ENCODE results near the gene CDC34.
A peak's percentile ranks its signal among the peaks of the same experiment; 100 is the strongest.

Gene CDC34

DNA sequence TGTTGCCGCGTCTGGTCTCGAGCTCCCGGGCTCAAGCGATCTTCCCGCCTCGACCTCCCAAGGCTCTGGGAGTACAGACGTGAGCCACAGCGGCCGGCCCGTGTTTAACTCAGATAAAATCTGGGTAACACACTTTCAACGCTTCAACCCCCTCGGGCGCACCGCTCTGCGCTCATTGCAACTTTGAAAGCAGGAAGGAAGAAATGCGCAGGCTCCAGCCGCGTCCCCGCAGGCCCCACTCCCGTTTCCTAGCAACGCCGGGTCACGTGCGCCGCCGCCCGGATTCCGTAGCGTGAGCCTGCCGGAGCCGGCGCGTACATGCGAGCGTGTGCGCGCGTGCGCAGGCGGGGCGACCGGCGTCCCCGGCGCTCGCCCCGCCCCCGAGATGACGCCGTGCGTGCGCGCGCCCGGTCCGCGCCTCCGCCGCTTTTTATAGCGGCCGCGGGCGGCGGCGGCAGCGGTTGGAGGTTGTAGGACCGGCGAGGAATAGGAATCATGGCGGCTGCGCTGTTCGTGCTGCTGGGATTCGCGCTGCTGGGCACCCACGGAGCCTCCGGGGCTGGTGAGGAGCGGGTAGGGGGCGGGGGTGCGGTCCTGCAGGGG lies 40.7 kb downstream of the CDC34 start, which contains the start of gene BSG:
Gene BSG (plus strand): TSS at position 457 of the 603 bp plus-strand sequence. CDS start 39 bp downstream, at position 496.
- peak within 1 kb of the TSS; percentile 85 for H2BK15ac ChIP-seq (ENCODE audit: low read depth, poor library complexity, severe bottlenecking)
- H2AFZ ChIP-seq (ENCODE audit: low read depth, low read length), result peak within 1 kb of the TSS; percentile 46
- H2BK120ac ChIP-seq (ENCODE audit: low read depth, low read length), result peak within 1 kb of the TSS; percentile 93
- H3K27ac ChIP-seq (ENCODE audit: low read length, poor library complexity, severe bottlenecking), result peak within 1 kb of the TSS; percentile 98
- peak within 1 kb of the TSS; percentile 79 to 89 for H3K14ac ChIP-seq (ENCODE audit: low read length in 2 of 2)
- no peaks in the 10 kb centered on the region for H3K79me1 ChIP-seq (replicated peaks; ENCODE audit: low read length, poor library complexity, severe bottlenecking)
- H3K18ac ChIP-seq (ENCODE audit: low read depth in 1 of 2, low read length in 2 of 2), result peak within 1 kb of the TSS; percentile 94
- peaks cover 38% of the 10 kb centered on the region for H3K4me1 ChIP-seq (ENCODE audit: control insufficient read depth, insufficient read depth, low read depth, low read length)
- H3K23ac ChIP-seq (ENCODE audit: low read length in 2 of 2), result peak within 1 kb of the TSS; percentile 24 to 63
- H3K4ac ChIP-seq (ENCODE audit: low read depth in 1 of 2, low read length in 2 of 2), result peak within 1 kb of the TSS; percentile 80 to 98
- H2AK5ac ChIP-seq (ENCODE audit: low read length, severe bottlenecking), result peak within 1 kb of the TSS; percentile 76
- H3K4me3 ChIP-seq (ENCODE audit: insufficient read depth in 1 of 2, low read depth in 1 of 2, low read length in 2 of 2), result peak within 1 kb of the TSS; percentile 95
- peak within 1 kb of the TSS; percentile 88 for H4K8ac ChIP-seq (ENCODE audit: low read length)
- under 1% methylated on average over 60 of the region's 79 CpGs for WGBS
- H4K91ac ChIP-seq (ENCODE audit: low read length), result peak within 1 kb of the TSS; percentile 85
- peak within 1 kb of the TSS in 1 of 2 experiments; percentile 96 for H2BK12ac ChIP-seq (ENCODE audit: low read length in 2 of 2)
- no peaks in the 10 kb centered on the region for H3K27me3 ChIP-seq (ENCODE audit: control insufficient read depth in 1 of 2, insufficient read depth in 1 of 2, low read length in 2 of 2)
- peak within 1 kb of the TSS; percentile 87 for H2BK5ac ChIP-seq (ENCODE audit: low read depth, low read length, poor library complexity, severe bottlenecking)
- H3K9ac ChIP-seq (ENCODE audit: low read length), result peak within 1 kb of the TSS; percentile 95
- DNase-seq, result peak; percentile 97
- peaks cover 0 to 7% of the 10 kb centered on the region in 2 experiments for H3K36me3 ChIP-seq (ENCODE audit: control insufficient read depth in 1 of 2, insufficient read depth in 2 of 2, low read depth in 1 of 2, low read length in 2 of 2)
- no peaks in the 10 kb centered on the region for H3K9me3 ChIP-seq (ENCODE audit: control insufficient read depth, low read length)
- H3K4me2 ChIP-seq (ENCODE audit: low read length, poor library complexity, severe bottlenecking), result peak within 1 kb of the TSS; percentile 95

DNA sequence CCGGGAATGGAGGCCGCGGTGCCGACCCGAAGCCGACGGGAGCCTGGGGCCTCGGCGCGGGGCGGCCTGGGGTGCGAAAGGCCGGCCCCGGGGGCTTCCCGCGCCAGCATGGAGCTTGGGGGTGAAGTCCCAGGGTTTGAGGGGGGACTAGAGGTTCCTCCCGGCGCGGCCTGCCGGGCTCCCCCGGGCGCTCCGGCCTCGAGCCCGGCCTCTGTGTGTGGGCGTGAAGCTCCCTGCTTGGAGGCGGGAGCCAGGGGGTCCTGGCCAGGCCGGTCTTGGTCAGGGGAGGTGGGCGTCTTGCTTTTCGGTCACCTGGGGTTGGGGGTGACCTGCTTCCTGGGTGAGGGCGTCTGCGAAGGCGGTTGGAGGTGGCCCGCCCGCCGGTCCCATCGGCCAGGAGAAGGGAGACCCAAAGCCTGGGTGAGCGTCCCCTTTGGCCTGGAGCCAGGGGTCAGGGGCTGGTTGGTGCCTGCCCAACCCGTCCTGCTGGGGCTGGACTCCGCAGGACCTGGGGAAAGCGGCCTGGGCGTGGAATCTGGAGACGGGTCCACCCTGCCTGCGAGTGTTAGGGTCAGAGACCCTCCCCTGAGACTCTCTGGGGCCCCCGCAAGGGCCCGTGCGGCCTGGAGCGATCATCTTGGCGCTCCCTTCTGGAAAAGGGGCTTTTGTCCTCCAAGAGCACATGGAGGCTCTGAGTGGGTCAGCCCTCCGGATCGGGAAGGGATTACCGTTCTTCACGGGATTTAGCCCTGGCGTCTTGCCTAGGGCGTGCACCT lies 41.4 kb downstream of the CDC34 start:
- Histone ChIP-seq H2AK5ac (ENCODE audit: low read length, severe bottlenecking) (peak overlapping the region; percentile 76), H2AFZ (ENCODE audit: low read depth, low read length) (no peak overlapping the region), H3K23ac (ENCODE audit: low read length in 2 of 2) (peak overlapping the region; percentile 24 to 46), H2BK5ac (ENCODE audit: low read depth, low read length, poor library complexity, severe bottlenecking) (peak overlapping the region; percentile 87), H3K27ac (ENCODE audit: low read length, poor library complexity, severe bottlenecking) (peak overlapping the region; percentile 50), H4K91ac (ENCODE audit: low read length) (peak overlapping the region; percentile 85), H2BK120ac (ENCODE audit: low read depth, low read length) (peak overlapping the region; percentile 93), H3K4me2 (ENCODE audit: low read length, poor library complexity, severe bottlenecking) (peak overlapping the region; percentile 95), H3K9ac (ENCODE audit: low read length) (peak overlapping the region; percentile 95), H3K4ac (ENCODE audit: low read depth in 1 of 2, low read length in 2 of 2) (peak overlapping the region; percentile 70 to 98), H3K18ac (ENCODE audit: low read depth in 1 of 2, low read length in 2 of 2) (peak overlapping the region; percentile 94), H2BK15ac (ENCODE audit: low read depth, poor library complexity, severe bottlenecking) (peak overlapping the region; percentile 6), H3K27me3 (ENCODE audit: control insufficient read depth in 1 of 2, insufficient read depth in 1 of 2, low read length in 2 of 2) (no peaks in the 10 kb centered on the region), H4K8ac (ENCODE audit: low read length) (peak overlapping the region; percentile 74), H3K9me3 (ENCODE audit: control insufficient read depth, low read length) (no peaks in the 10 kb centered on the region), H3K79me1 (replicated peaks; ENCODE audit: low read length, poor library complexity, severe bottlenecking) (no peaks in the 10 kb centered on the region), H3K14ac (ENCODE audit: low read length in 2 of 2) (peak overlapping the region; percentile 79 to 89), H3K36me3 (ENCODE audit: control insufficient read depth in 1 of 2, insufficient read depth in 2 of 2, low read depth in 1 of 2, low read length in 2 of 2) (peaks cover 0 to 14% of the 10 kb centered on the region in 2 experiments), H3K4me3 (ENCODE audit: insufficient read depth in 1 of 2, low read depth in 1 of 2, low read length in 2 of 2) (peak overlapping the region; percentile 95), H3K4me1 (ENCODE audit: control insufficient read depth, insufficient read depth, low read depth, low read length) (peaks cover 44% of the 10 kb centered on the region), H2BK12ac (ENCODE audit: low read length in 2 of 2) (peak overlapping the region in 1 of 2 experiments; percentile 73)
- DNase-seq, result peak; percentile 70
- 1% methylated on average over 48 of the region's 55 CpGs for WGBS

DNA sequence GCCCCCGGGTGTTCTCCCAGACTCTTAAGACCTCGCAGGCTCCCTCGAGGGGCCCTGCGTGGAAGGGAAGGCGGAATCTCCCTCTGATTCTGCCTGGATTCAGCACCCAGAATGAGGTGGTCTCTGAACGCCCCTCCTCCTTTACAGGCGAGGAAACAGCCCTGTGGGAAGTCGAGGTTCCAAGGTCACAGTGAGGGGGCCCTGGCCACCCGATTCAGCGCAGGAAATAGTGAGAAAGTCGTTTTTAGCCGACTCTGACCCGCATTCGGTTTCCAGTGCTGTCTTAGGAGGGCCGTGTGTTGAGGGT lies 41.9 kb downstream of the CDC34 start:
- WGBS, result 1% methylated on average over 15 of the region's 15 CpGs
- DNase-seq, result no peak

More for the DNA sequence above, 41.9 kb downstream of the CDC34 start:
- Histone ChIP-seq H3K9me3 (ENCODE audit: control insufficient read depth, low read length) (no peaks in the 10 kb centered on the region), H3K27me3 (ENCODE audit: control insufficient read depth in 1 of 2, insufficient read depth in 1 of 2, low read length in 2 of 2) (no peaks in the 10 kb centered on the region), H3K4me3 (ENCODE audit: insufficient read depth in 1 of 2, low read depth in 1 of 2, low read length in 2 of 2) (peak overlapping the region; percentile 95), H3K23ac (ENCODE audit: low read length in 2 of 2) (peak overlapping the region in 1 of 2 experiments; percentile 63), H2BK120ac (ENCODE audit: low read depth, low read length) (no peak overlapping the region), H3K4me2 (ENCODE audit: low read length, poor library complexity, severe bottlenecking) (peak overlapping the region; percentile 95), H3K36me3 (ENCODE audit: control insufficient read depth in 1 of 2, insufficient read depth in 2 of 2, low read depth in 1 of 2, low read length in 2 of 2) (peaks cover 0 to 19% of the 10 kb centered on the region in 2 experiments), H3K4ac (ENCODE audit: low read depth in 1 of 2, low read length in 2 of 2) (peak overlapping the region; percentile 59 to 80), H2BK15ac (ENCODE audit: low read depth, poor library complexity, severe bottlenecking) (no peak overlapping the region), H2BK12ac (ENCODE audit: low read length in 2 of 2) (peak overlapping the region in 1 of 2 experiments; percentile 73), H3K27ac (ENCODE audit: low read length, poor library complexity, severe bottlenecking) (peak overlapping the region; percentile 50), H4K91ac (ENCODE audit: low read length) (peak overlapping the region; percentile 45), H2BK5ac (ENCODE audit: low read depth, low read length, poor library complexity, severe bottlenecking) (no peak overlapping the region), H2AK5ac (ENCODE audit: low read length, severe bottlenecking) (peak overlapping the region; percentile 76), H2AFZ (ENCODE audit: low read depth, low read length) (no peak overlapping the region), H4K8ac (ENCODE audit: low read length) (peak overlapping the region; percentile 60), H3K79me1 (replicated peaks; ENCODE audit: low read length, poor library complexity, severe bottlenecking) (no peaks in the 10 kb centered on the region), H3K14ac (ENCODE audit: low read length in 2 of 2) (peak overlapping the region in 1 of 2 experiments; percentile 89), H3K18ac (ENCODE audit: low read depth in 1 of 2, low read length in 2 of 2) (peak overlapping the region; percentile 29 to 94), H3K9ac (ENCODE audit: low read length) (peak overlapping the region; percentile 95), H3K4me1 (ENCODE audit: control insufficient read depth, insufficient read depth, low read depth, low read length) (peaks cover 47% of the 10 kb centered on the region)
